NCI-H146 (cell line): ENCODE results near the gene SKA1.
"Not testable (repeated sequence)": the region's sequence is repeated elsewhere in the genome, so short reads cannot be mapped to it uniquely, and the experiment has no call there.

Source experiments
- DNase-seq: peaks from one replicate; lab custom pipeline; 2025; lab: John Stamatoyannopoulos, UW

SKA1 gene

GRCh38 chr18:50429207-50429948, 54.5 kb downstream of the SKA1 start:
- DNase-seq: peak; percentile 67

- no peak for DNase-seq
Measured at GRCh38 chr18:50432915-50433314, 58.1 kb downstream of the SKA1 start.

GRCh38 chr18:50436742-50437141, 61.9 kb downstream of the SKA1 start:
- not testable (repeated sequence) for DNase-seq

- DNase-seq: no peak
Measured at GRCh38 chr18:50439460-50440015, 64.7 kb downstream of the SKA1 start.

- DNase-seq: peak; percentile 42
Measured at GRCh38 chr18:50441016-50441415, 66.2 kb downstream of the SKA1 start.

- DNase-seq: peak; percentile 84
Measured at GRCh38 chr18:50441501-50441900, 66.7 kb downstream of the SKA1 start.
